ENCODE results near the gene PGAP3.

Gene PGAP3

GRCh38 chr17:39650121-39650579 lies 37.7 kb downstream of the PGAP3 start:
- ChIA-PET POLR2A (interaction anchor here (1.5 kb wide), 1 partner anchor 17 kb away, joined by 3 read pairs; no protein-coding TSS in a partner anchor), CTCF (interaction anchor here (0.7 to 11.9 kb wide), 7 partner anchors 9 to 106 kb away, joined by 3 to 220 read pairs (median 88); partner anchors contain the start of genes PNMT, PPP1R1B, STARD3 and TCAP)
- Histone ChIP-seq H3K4me1 (ENCODE audit: control insufficient read depth, insufficient read depth, low read length) (peaks cover 2% of the 10 kb centered on the region; the same call in 1 of the 2 replicates), H3K4me3 (ENCODE audit: low read depth, low read length) (no peak overlapping the region), H3K36me3 (ENCODE audit: control insufficient read depth in 2 of 2, insufficient read depth in 1 of 2, low read length in 2 of 2) (peaks cover 0 to 4% of the 10 kb centered on the region in 2 experiments; a peak in 2 of 3 replicates), H3K9me3 (ENCODE audit: control insufficient read depth, insufficient read depth, low read depth, low read length) (no peaks in the 10 kb centered on the region), H3K27ac (ENCODE audit: extremely low read depth, low read depth, low read length) (no peak overlapping the region)
- 0 out of 2 replicates have a peak, but pooled peaks have one; percentile 36 for TF ChIP-seq ZFP69B (tag by site-specific recombination; IDR thresholded peaks at IDR 0.05)
- TF ChIP-seq ZNF600 (tag by site-specific recombination; IDR thresholded peaks at IDR 0.05) = peak; percentile 56; the same call in 1 of the 2 replicates
- TF ChIP-seq ZNF449 (tag by site-specific recombination; IDR thresholded peaks at IDR 0.05) = no peak

- no peaks in the 10 kb centered on the region for H3K36me3 ChIP-seq (ENCODE audit: control insufficient read depth in 2 of 2, insufficient read depth in 1 of 2, low read length in 2 of 2)
- CTCF ChIA-PET = interaction anchor here (0.7 to 11.9 kb wide), 5 partner anchors 7 to 909 kb away, joined by 3 to 220 read pairs (median 120); partner anchors contain the start of genes PNMT, PPP1R1B, STARD3 and TCAP
Observed at GRCh38 chr17:39648616-39649366, 39.1 kb downstream of the PGAP3 start.

More at GRCh38 chr17:39648616-39649366, 39.1 kb downstream of the PGAP3 start:
- Histone ChIP-seq H3K9me3 (ENCODE audit: control insufficient read depth, insufficient read depth, low read depth, low read length) (no peaks in the 10 kb centered on the region), H3K4me1 (ENCODE audit: control insufficient read depth, insufficient read depth, low read length) (peaks cover 12% of the 10 kb centered on the region), H3K27ac (ENCODE audit: extremely low read depth, low read depth, low read length) (no peak overlapping the region), H3K4me3 (ENCODE audit: low read depth, low read length) (no peak overlapping the region)
- POLR2A ChIA-PET = interaction anchor here (0.7 kb wide), 1 partner anchor 804 kb away, joined by 4 read pairs; no protein-coding TSS in a partner anchor
- TF ChIP-seq GLI4 (tag by site-specific recombination; IDR thresholded peaks at IDR 0.05) (no peak), ZNF426 (tag by site-specific recombination; IDR thresholded peaks at IDR 0.05) (no peak), ZNF610 (tag by site-specific recombination; IDR thresholded peaks at IDR 0.05; ENCODE audit: borderline replicate concordance) (no peak), ZNF366 (tag by site-specific recombination; conservative IDR thresholded peaks at IDR 0.05) (peak; percentile 26; the same call in 1 of the 2 replicates), PATZ1 (tag by site-specific recombination; IDR thresholded peaks at IDR 0.05) (no peak), ZNF747 (tag by site-specific recombination; IDR thresholded peaks at IDR 0.05) (no peak), ZSCAN18 (tag by site-specific recombination; IDR thresholded peaks at IDR 0.05) (no peak), SCRT2 (tag by site-specific recombination; IDR thresholded peaks at IDR 0.05) (no peak), ZNF76 (tag by site-specific recombination; IDR thresholded peaks at IDR 0.05; ENCODE audit: borderline replicate concordance, low read depth) (no peak), ZNF621 (tag by site-specific recombination; IDR thresholded peaks at IDR 0.05) (no peak), ZIC2 (tag by site-specific recombination; IDR thresholded peaks at IDR 0.05) (no peak), ZBTB49 (tag by site-specific recombination; IDR thresholded peaks at IDR 0.05; ENCODE audit: low read depth) (no peak), ZNF791 (tag by site-specific recombination; IDR thresholded peaks at IDR 0.05) (no peak), ZNF354C (tag by site-specific recombination; IDR thresholded peaks at IDR 0.05; ENCODE audit: borderline replicate concordance, low read depth) (no peak), ZNF423 (tag by site-specific recombination; IDR thresholded peaks at IDR 0.05) (no peak), ZNF530 (tag by site-specific recombination; IDR thresholded peaks at IDR 0.05; ENCODE audit: low read depth) (no peak), ZNF629 (tag by site-specific recombination; IDR thresholded peaks at IDR 0.05) (no peak), ZNF548 (tag by site-specific recombination; IDR thresholded peaks at IDR 0.05) (no peak), ZBTB20 (tag by site-specific recombination; IDR thresholded peaks at IDR 0.05) (no peak), KLF1 (tag by site-specific recombination; IDR thresholded peaks at IDR 0.05) (no peak), ZFHX2 (tag by site-specific recombination; conservative IDR thresholded peaks at IDR 0.05) (0 out of 2 replicates have a peak, but pooled peaks have one; percentile 14), ZNF239 (tag by site-specific recombination; IDR thresholded peaks at IDR 0.05) (no peak), ZNF24 (tag by site-specific recombination; IDR thresholded peaks at IDR 0.05) (no peak), PRDM1 (tag by site-specific recombination; IDR thresholded peaks at IDR 0.05) (peak; percentile 88), ZNF335 (tag by site-specific recombination; conservative IDR thresholded peaks at IDR 0.05) (no peak)

Data from HEK293 (cell line).